ENCODE results near the gene ZDHHC14. TPM values are rescaled to one million over a fixed set of nuclear protein-coding genes. Genes with fewer than 3 reads are reported as not detected.
A peak's percentile ranks its signal among the peaks of the same experiment; 100 is the strongest.

The ZDHHC14 gene
- total RNA-seq, 1 donor from 2014 or later = 14.5 TPM

DNA sequence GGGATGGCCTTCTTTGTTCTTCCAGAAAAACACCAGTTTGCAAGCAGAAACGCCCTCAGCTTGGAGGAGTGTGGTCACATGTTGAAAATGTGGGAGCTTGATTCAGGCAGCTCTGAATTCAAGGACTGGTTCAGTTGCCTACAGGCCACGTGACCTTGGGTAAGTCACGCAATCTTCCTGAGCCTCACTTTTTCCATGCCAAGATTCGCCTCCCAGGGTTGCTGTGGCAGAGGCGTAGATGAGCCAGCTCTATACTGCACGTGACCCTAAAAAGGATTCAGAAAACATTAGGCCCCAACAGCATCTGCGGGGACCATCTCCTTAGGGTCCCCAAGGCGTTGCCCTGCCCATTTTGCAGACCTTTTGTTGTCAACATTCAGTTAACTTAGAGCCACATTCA, 330.1 kb downstream of the ZDHHC14 start:
- Histone ChIP-seq H3K4me3 (no peak overlapping the region), H3K27ac (no peak overlapping the region), H3K9me3 (no peaks in the 10 kb centered on the region), H3K27me3 (no peaks in the 10 kb centered on the region), H3K36me3 (no peaks in the 10 kb centered on the region), H3K4me1 (no peaks in the 10 kb centered on the region)
- intact Hi-C loops (cut with DNase I) = no loop called here
- TF ChIP-seq, protein P1, sequence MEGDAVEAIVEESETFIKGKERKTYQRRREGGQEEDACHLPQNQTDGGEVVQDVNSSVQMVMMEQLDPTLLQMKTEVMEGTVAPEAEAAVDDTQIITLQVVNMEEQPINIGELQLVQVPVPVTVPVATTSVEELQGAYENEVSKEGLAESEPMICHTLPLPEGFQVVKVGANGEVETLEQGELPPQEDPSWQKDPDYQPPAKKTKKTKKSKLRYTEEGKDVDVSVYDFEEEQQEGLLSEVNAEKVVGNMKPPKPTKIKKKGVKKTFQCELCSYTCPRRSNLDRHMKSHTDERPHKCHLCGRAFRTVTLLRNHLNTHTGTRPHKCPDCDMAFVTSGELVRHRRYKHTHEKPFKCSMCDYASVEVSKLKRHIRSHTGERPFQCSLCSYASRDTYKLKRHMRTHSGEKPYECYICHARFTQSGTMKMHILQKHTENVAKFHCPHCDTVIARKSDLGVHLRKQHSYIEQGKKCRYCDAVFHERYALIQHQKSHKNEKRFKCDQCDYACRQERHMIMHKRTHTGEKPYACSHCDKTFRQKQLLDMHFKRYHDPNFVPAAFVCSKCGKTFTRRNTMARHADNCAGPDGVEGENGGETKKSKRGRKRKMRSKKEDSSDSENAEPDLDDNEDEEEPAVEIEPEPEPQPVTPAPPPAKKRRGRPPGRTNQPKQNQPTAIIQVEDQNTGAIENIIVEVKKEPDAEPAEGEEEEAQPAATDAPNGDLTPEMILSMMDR (IDR thresholded peaks at IDR 0.05) = no peak
- DNase-seq (ENCODE audit: low spot score in 2 of 2) = no peak

DNA sequence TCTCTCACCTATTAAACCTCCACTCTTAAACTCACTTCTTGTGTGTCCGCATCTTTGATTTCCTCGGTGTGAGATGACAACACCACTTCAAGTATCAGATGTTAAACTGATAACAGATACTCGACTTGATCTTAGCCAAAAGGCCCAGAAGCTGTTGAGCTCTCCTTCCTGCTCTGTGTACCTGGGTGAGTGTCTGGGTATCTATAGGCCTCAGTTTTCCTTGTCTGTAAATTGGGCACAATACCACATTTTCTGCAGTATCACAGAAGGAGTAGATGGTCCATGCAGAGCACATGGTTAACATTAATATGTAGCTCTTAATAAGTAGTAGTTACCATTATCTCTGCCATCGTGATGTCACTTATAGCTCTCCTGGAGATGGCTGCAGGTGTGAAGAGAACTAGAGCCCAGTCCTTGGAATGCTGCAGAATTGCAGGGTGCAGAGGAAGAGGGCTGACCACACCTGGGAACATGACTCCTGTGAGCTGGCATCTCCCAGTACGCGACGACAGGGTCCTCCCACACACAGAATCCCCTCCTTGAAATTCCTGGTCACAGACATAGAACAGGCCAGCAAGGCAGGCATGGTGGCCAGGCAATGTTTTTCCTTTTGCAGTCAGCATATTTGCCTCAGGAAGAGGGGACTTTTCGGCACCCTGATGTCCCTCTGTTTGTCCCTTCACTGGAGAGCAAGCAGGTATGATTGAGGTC, 331.8 kb downstream of the ZDHHC14 start:
- Histone ChIP-seq H3K4me1 (no peaks in the 10 kb centered on the region), H3K36me3 (no peaks in the 10 kb centered on the region), H3K27ac (no peak overlapping the region), H3K9me3 (no peaks in the 10 kb centered on the region), H3K4me3 (no peak overlapping the region), H3K27me3 (no peaks in the 10 kb centered on the region)
- no peak for DNase-seq (ENCODE audit: low spot score in 2 of 2)
- intact Hi-C loops (cut with DNase I) = no loop called here
- TF ChIP-seq, protein P1 (IDR thresholded peaks at IDR 0.05) = no peak

DNA sequence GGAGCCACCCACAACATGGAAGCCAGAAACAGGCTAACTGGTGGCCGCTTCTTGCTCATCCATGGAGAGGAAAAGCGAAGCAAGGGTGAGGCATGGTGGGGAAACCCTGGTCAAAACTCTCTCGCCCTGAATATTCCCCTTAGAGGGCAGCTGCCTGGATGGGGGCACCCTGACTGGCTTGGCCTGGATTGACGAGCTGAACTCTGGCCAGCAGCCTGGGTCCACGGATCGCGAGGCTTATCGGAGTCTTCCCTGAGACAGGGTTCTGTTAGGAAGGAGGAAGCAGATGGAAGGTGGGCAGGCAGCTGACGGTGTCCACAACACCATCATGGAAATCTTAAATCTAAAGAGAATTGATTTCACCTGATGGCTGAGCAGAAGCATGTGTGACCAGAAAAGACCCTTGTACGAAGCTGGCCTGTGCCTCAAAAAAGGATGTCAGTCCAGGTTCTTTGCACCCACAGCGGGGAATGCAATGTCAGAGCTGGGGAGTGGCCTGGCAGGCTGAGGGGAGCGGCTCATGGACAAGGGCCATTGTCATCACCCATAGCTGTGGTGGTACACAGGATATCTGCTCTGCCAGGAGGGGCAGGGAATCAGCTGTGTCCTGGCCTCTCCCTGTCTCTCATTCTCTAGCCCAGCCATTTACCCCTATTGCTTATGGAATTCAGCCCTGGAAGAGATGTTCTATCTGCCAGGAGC, 332.6 kb downstream of the ZDHHC14 start:
- Histone ChIP-seq H3K4me3 (no peak overlapping the region), H3K4me1 (no peaks in the 10 kb centered on the region), H3K27ac (no peak overlapping the region), H3K27me3 (no peaks in the 10 kb centered on the region), H3K9me3 (no peaks in the 10 kb centered on the region), H3K36me3 (no peaks in the 10 kb centered on the region)
- peak in 1 of 2 donors; percentile 52 for DNase-seq (ENCODE audit: low spot score in 2 of 2)
- TF ChIP-seq, protein P1 (IDR thresholded peaks at IDR 0.05) = no peak
- intact Hi-C loops (cut with DNase I) = no loop called here

DNA sequence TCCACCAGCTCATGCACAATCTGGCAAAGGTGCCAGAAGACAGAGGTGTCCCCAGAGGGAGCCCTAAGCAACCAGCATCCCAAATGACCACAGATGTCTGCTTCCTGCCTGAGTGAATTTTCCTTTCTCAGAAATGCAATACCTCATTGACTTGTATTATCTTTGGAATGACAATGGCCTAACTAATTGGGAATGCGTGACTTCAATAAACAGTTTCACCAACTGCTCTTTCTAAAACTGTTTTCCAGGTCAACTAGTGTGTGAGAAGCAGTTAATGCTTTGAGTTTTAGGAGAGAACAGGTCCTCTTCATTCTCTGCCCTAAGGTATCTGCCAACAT, 333.1 kb downstream of the ZDHHC14 start:
- Histone ChIP-seq H3K4me3 (no peak overlapping the region), H3K4me1 (no peaks in the 10 kb centered on the region), H3K9me3 (no peaks in the 10 kb centered on the region), H3K27me3 (no peaks in the 10 kb centered on the region), H3K36me3 (no peaks in the 10 kb centered on the region), H3K27ac (peak overlapping the region in 1 of 2 donors; percentile 69)
- DNase-seq (ENCODE audit: low spot score in 2 of 2) = peak in 1 of 2 donors; percentile 51
- TF ChIP-seq, protein P1 (IDR thresholded peaks at IDR 0.05) = no peak
- intact Hi-C loops (cut with DNase I) = no loop called here

DNA sequence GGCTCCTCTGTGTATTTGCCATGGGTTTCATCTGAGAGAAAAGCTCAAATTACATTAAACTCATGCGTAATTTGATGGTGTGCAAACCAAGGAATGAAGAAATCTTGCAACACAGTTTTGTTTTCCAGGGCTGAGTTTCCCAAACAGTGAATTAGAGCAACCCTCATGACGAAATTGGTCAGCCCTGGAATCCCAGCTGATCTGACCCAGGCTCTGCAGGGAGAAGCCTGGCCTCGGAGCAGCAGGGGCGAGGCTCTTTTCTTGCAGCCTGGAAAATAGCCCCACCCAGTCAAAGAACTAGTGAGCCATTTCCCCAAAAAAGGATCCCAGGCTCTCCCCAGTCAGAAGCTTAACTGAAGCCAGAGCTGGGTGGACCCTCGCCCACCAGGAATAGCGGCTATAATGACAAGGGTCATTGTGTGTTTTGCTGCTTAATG, 334.8 kb downstream of the ZDHHC14 start:
- DNase-seq (ENCODE audit: low spot score in 2 of 2) = peak in 1 of 2 donors; percentile 77
- Histone ChIP-seq H3K27ac (peak overlapping the region; percentile 72 to 80), H3K27me3 (no peaks in the 10 kb centered on the region), H3K36me3 (no peaks in the 10 kb centered on the region), H3K9me3 (no peaks in the 10 kb centered on the region), H3K4me1 (no peaks in the 10 kb centered on the region), H3K4me3 (peak overlapping the region in 1 of 2 donors; percentile 19)
- intact Hi-C loops (cut with DNase I) = no loop called here
- TF ChIP-seq, protein P1 (IDR thresholded peaks at IDR 0.05) = no peak

Data from ascending aorta (tissue), 2 donors.